Endodermal cell (in vitro differentiated cells): ENCODE results near the gene TLE3. TPM values are rescaled to one million over a fixed set of nuclear protein-coding genes. Genes with fewer than 3 reads are reported as not detected.

Experiments
- DNase-seq: peaks from one replicate; pipeline ENCODE4 v3.0.0-alpha.2; 2017
- H3K27ac ChIP-seq: 2 replicates; pipeline ENCODE4 v1.5.1; 2013; ENCODE audit warnings: mild to moderate bottlenecking, low read depth, low read length, moderate library complexity
- H3K27me3 ChIP-seq: 2 replicates; pipeline ENCODE4 v1.6.1; 2013; ENCODE audit warnings: mild to moderate bottlenecking, low read length, moderate library complexity; ENCODE audit not compliant: insufficient read depth, control insufficient read depth, poor library complexity, severe bottlenecking
- H3K36me3 ChIP-seq: 2 replicates; pipeline ENCODE4 v1.7.0; 2013; ENCODE audit warnings: mild to moderate bottlenecking, low read length, moderate library complexity; ENCODE audit not compliant: control insufficient read depth, insufficient read depth
- H3K4me1 ChIP-seq: one replicate; pipeline ENCODE4 v1.7.0; 2013; ENCODE audit warnings: low read length; ENCODE audit not compliant: control insufficient read depth, insufficient read depth
- H3K4me3 ChIP-seq: 2 replicates; pipeline ENCODE4 v1.5.1; 2013; ENCODE audit warnings: mild to moderate bottlenecking, low read length, moderate library complexity
- H3K9ac ChIP-seq: 2 replicates; pipeline ENCODE4 v1.6.1; 2013; ENCODE audit warnings: mild to moderate bottlenecking, low read length, moderate library complexity; ENCODE audit not compliant: poor library complexity, severe bottlenecking; ENCODE audit errors: extremely low read depth
- H3K9me3 ChIP-seq: 2 replicates; pipeline ENCODE4 v1.6.1; 2013; ENCODE audit warnings: mild to moderate bottlenecking, low read length, moderate library complexity; ENCODE audit not compliant: control insufficient read depth
- H3K27ac Mint-ChIP-seq: 2 replicates; pipeline ENCODE4 v1.8.0; 2020; ENCODE audit warnings: mixed read lengths
- H3K27me3 Mint-ChIP-seq: 2 replicates; pipeline ENCODE4 v1.8.0; 2021; ENCODE audit warnings: mild to moderate bottlenecking, mixed read lengths; ENCODE audit not compliant: insufficient read depth
- H3K36me3 Mint-ChIP-seq: 2 replicates; pipeline ENCODE4 v1.8.0; 2020; ENCODE audit warnings: low read depth, mixed read lengths
- H3K4me1 Mint-ChIP-seq: 2 replicates; pipeline ENCODE4 v1.8.0; 2020; ENCODE audit warnings: mixed read lengths
- H3K4me3 Mint-ChIP-seq: 2 replicates; pipeline ENCODE4 v1.8.0; 2020; ENCODE audit warnings: mild to moderate bottlenecking, moderate library complexity, mixed read lengths
- H3K9me3 Mint-ChIP-seq: 2 replicates; pipeline ENCODE4 v1.8.0; 2020; ENCODE audit warnings: mild to moderate bottlenecking, mixed read lengths
- CTCF ChIP-seq: fragments of 200-600 bp; sonication (generic); conservative IDR thresholded peaks from 2 replicates; pipeline ENCODE4 v1.5.0; 2021; ENCODE audit warnings: antibody characterized with exemption, mild to moderate bottlenecking
- WGBS, 2 experiments: methylation state at CpG; one replicate each; pipeline versions ENCODE4 v1.1.5 to v1.1.7; 2013; ENCODE audit warnings: missing lambda C conversion rate in 2 of 2, mixed read lengths in 1 of 2; ENCODE audit not compliant: insufficient coverage in 1 of 2, insufficient read length in 1 of 2; 5-methylcytosine and 5-hydroxymethylcytosine counted together
- total RNA-seq, 2 donors: library from RNA; stranded (reverse); fragmentation: NEBNext Ultra II Directional in 1 of 2; extraction: Animal tissue kit (Norgen Biotek cat#: 25700) in 1 of 2; gene quantifications; 2 replicates in 1 of 2; 3 replicates in 1 of 2; pipeline ENCODE4 v1.2.1, GENCODE V29; 2021

TLE3 gene
- total RNA-seq, 2 donors from 2014 or later = 66.5 to 81.1 TPM

DNA sequence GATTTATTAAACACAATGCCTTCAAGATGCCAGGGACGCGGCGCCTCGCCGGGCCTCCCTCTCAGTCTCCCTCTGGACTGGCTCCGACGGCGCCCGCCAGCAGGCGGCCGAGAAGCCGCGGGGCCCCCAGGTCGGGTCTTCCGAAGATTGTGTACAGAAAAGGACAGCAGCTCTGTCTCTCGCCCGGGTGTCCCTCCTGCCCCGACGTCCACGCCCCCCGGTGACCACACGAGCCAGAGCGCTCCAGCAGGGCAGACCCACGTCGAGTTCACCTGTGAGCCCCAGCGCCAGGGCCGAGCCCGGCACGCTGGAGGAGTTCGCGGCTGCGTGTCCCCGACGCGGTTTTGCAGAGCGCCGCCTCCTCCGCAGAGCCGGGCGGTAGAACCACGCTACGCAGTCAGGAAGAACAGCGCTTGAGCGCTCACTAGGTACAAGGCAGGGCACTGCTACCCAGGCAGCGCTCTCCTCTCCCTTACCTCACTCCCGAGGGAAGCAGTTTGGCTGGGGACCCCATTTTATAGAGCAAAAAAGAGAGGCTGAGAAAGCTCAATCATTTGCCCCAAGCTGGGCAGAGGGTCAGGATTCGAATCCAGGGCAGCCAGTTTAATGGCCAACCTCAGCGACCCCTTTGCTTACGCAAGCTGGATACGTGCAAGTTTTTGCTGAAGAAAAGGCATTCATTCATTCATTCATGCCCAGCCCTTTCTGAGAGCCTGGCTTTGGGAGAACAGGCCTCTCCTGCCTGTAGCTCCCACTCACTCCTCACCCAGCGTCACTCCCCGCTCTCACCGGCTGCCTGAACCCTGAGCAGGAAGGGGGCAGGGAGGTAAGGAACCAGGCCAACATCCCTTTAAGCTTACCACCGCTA lies 3.0 kb upstream of the TLE3 start:
- Mint-ChIP-seq H3K4me1 (peaks cover 27% of the 10 kb centered on the region), H3K9me3 (no peaks in the 10 kb centered on the region), H3K27me3 (peaks cover 20% of the 10 kb centered on the region), H3K4me3 (peak overlapping the region; percentile 97), H3K36me3 (no peaks in the 10 kb centered on the region), H3K27ac (peak overlapping the region; percentile 82)
- peak overlapping the region; percentile 62 for H3K27ac ChIP-seq
- DNase-seq = peak; percentile 84
- no peaks in the 10 kb centered on the region for H3K9me3 ChIP-seq
- H3K27me3 ChIP-seq = peaks cover 17% of the 10 kb centered on the region
- peak; percentile 76 for TF ChIP-seq CTCF
- H3K4me3 ChIP-seq = peak overlapping the region; percentile 69
- H3K36me3 ChIP-seq = no peaks in the 10 kb centered on the region
- peaks cover 4% of the 10 kb centered on the region for H3K4me1 ChIP-seq
- WGBS, 2 experiments = 1 to 2% methylated on average over 9 to 53 of the region's 54 CpGs
- peak overlapping the region; percentile 54 for H3K9ac ChIP-seq

GRCh38 chr15:70099967-70100473 lies 2.3 kb upstream of the TLE3 start:
- Mint-ChIP-seq H3K36me3 (no peaks in the 10 kb centered on the region), H3K4me1 (peaks cover 29% of the 10 kb centered on the region), H3K27me3 (peaks cover 18% of the 10 kb centered on the region), H3K9me3 (no peaks in the 10 kb centered on the region), H3K4me3 (peak overlapping the region; percentile 97), H3K27ac (peak overlapping the region; percentile 87)
- Histone ChIP-seq H3K4me3 (peak overlapping the region; percentile 69), H3K27me3 (peaks cover 15% of the 10 kb centered on the region), H3K9me3 (no peaks in the 10 kb centered on the region), H3K36me3 (no peaks in the 10 kb centered on the region), H3K27ac (peak overlapping the region; percentile 62), H3K9ac (peak overlapping the region; percentile 54), H3K4me1 (peaks cover 4% of the 10 kb centered on the region)
- WGBS, 2 experiments = 0% methylated on average over 4 to 15 of the region's 17 CpGs
- DNase-seq = no peak
- no peak for TF ChIP-seq CTCF

- no peak for TF ChIP-seq CTCF
- Mint-ChIP-seq H3K36me3 (peaks cover 3% of the 10 kb centered on the region), H3K4me3 (peak overlapping the region; percentile 97), H3K27me3 (peaks cover 16% of the 10 kb centered on the region), H3K27ac (peak overlapping the region; percentile 99), H3K9me3 (no peaks in the 10 kb centered on the region), H3K4me1 (peaks cover 33% of the 10 kb centered on the region)
- Histone ChIP-seq H3K4me3 (peak overlapping the region; percentile 81), H3K9ac (peak overlapping the region; percentile 94), H3K27me3 (peaks cover 15% of the 10 kb centered on the region), H3K36me3 (peaks cover 6% of the 10 kb centered on the region), H3K9me3 (no peaks in the 10 kb centered on the region), H3K4me1 (peaks cover 7% of the 10 kb centered on the region), H3K27ac (peak overlapping the region; percentile 96)
- 0% methylated on average over 27 to 69 of the region's 69 CpGs for WGBS, 2 experiments
- DNase-seq = peak; percentile 100
Measured at GRCh38 chr15:70099167-70099966, 1.6 kb upstream of the TLE3 start.
